ENCODE data around the gene COL6A2. TPM values are rescaled to one million over a fixed set of nuclear protein-coding genes. Genes with fewer than 3 reads are reported as not detected.
"Not testable (repeated sequence)": the region's sequence is repeated elsewhere in the genome, so short reads cannot be mapped to it uniquely, and the experiment has no call there.

Gene COL6A2
- total RNA-seq, 2 donors from 2014 or later = 0.88 to 4.2 TPM

GRCh38 chr21:46057111-46057709 lies 40.7 kb upstream of the COL6A2 start:
- H3K27ac Mint-ChIP-seq = no peak overlapping the region
- H3K4me1 Mint-ChIP-seq (ENCODE audit: low read depth in 2 of 2) = peaks cover 7 to 23% of the 10 kb centered on the region in 2 donors
- ATAC-seq (peak in 1 of 2 donors; percentile 29), DNase-seq (ENCODE audit: low spot score) (no peak)
- peaks cover 21 to 22% of the 10 kb centered on the region in 2 donors for H3K27me3 Mint-ChIP-seq
- H3K4me3 Mint-ChIP-seq = peak overlapping the region; percentile 32
- peaks cover 6% of the 10 kb centered on the region for H3K9me3 Mint-ChIP-seq
- no peaks in the 10 kb centered on the region for H3K36me3 Mint-ChIP-seq

- H3K27ac Mint-ChIP-seq = no peak overlapping the region
Observed at GRCh38 chr21:46057710-46058241, 40.1 kb upstream of the COL6A2 start.

GRCh38 chr21:46058431-46059145 lies 39.3 kb upstream of the COL6A2 start:
- Mint-ChIP-seq H3K9me3 (peaks cover 6% of the 10 kb centered on the region), H3K27ac (peak overlapping the region in 1 of 2 donors; percentile 21), H3K36me3 (no peaks in the 10 kb centered on the region), H3K27me3 (peaks cover 24 to 27% of the 10 kb centered on the region in 2 donors), H3K4me1 (ENCODE audit: low read depth in 2 of 2) (peaks cover 7 to 23% of the 10 kb centered on the region in 2 donors), H3K4me3 (peak overlapping the region; percentile 33)
- no peak for ATAC-seq
- no peak for DNase-seq (ENCODE audit: low spot score)

More at GRCh38 chr21:46057710-46058241, 40.1 kb upstream of the COL6A2 start:
- H3K4me3 Mint-ChIP-seq = no peak overlapping the region
- peaks cover 7 to 23% of the 10 kb centered on the region in 2 donors for H3K4me1 Mint-ChIP-seq (ENCODE audit: low read depth in 2 of 2)
- DNase-seq (ENCODE audit: low spot score) (no peak), ATAC-seq (no peak)
- H3K27me3 Mint-ChIP-seq = peaks cover 24 to 27% of the 10 kb centered on the region in 2 donors
- no peaks in the 10 kb centered on the region for H3K36me3 Mint-ChIP-seq
- H3K9me3 Mint-ChIP-seq = peaks cover 6% of the 10 kb centered on the region

- H3K27me3 Mint-ChIP-seq = peaks cover 25 to 27% of the 10 kb centered on the region in 2 donors
- no peak for ATAC-seq
- peaks cover 6% of the 10 kb centered on the region for H3K9me3 Mint-ChIP-seq
- H3K4me3 Mint-ChIP-seq = no peak overlapping the region
- H3K4me1 Mint-ChIP-seq (ENCODE audit: low read depth in 2 of 2) = peaks cover 7 to 23% of the 10 kb centered on the region in 2 donors
- DNase-seq (ENCODE audit: low spot score) = no peak
- no peaks in the 10 kb centered on the region for H3K36me3 Mint-ChIP-seq
- H3K27ac Mint-ChIP-seq = no peak overlapping the region
Observed at GRCh38 chr21:46059195-46059594, 38.7 kb upstream of the COL6A2 start.

- DNase-seq (ENCODE audit: low spot score); H3K4me3 Mint-ChIP-seq; H3K27ac Mint-ChIP-seq; H3K9me3 Mint-ChIP-seq; H3K36me3 Mint-ChIP-seq; ATAC-seq: not testable (repeated sequence)
- H3K27me3 Mint-ChIP-seq = peaks cover 27 to 29% of the 10 kb centered on the region in 2 donors
- H3K4me1 Mint-ChIP-seq (ENCODE audit: low read depth in 2 of 2) = peaks cover 7 to 23% of the 10 kb centered on the region in 2 donors
Observed at GRCh38 chr21:46059711-46060455, 38.0 kb upstream of the COL6A2 start.

GRCh38 chr21:46060596-46061061 lies 37.3 kb upstream of the COL6A2 start:
- DNase-seq (ENCODE audit: low spot score) = no peak
- Mint-ChIP-seq H3K27me3 (peaks cover 28 to 34% of the 10 kb centered on the region in 2 donors), H3K27ac (no peak overlapping the region), H3K4me1 (ENCODE audit: low read depth in 2 of 2) (peaks cover 7 to 23% of the 10 kb centered on the region in 2 donors), H3K36me3 (no peaks in the 10 kb centered on the region), H3K9me3 (peaks cover 6% of the 10 kb centered on the region), H3K4me3 (no peak overlapping the region)
- ATAC-seq = peak; percentile 12 to 73

- Mint-ChIP-seq H3K36me3 (no peaks in the 10 kb centered on the region), H3K4me1 (ENCODE audit: low read depth in 2 of 2) (peaks cover 7 to 23% of the 10 kb centered on the region in 2 donors), H3K9me3 (peaks cover 6% of the 10 kb centered on the region), H3K4me3 (no peak overlapping the region), H3K27me3 (peaks cover 32 to 37% of the 10 kb centered on the region in 2 donors), H3K27ac (no peak overlapping the region)
- ATAC-seq = no peak
- no peak for DNase-seq (ENCODE audit: low spot score)
Observed at GRCh38 chr21:46061063-46061462, 36.8 kb upstream of the COL6A2 start.

- DNase-seq (ENCODE audit: low spot score) (no peak), ATAC-seq (no peak)
- Mint-ChIP-seq H3K4me3 (no peak overlapping the region), H3K4me1 (ENCODE audit: low read depth in 2 of 2) (peaks cover 7 to 23% of the 10 kb centered on the region in 2 donors), H3K27ac (no peak overlapping the region), H3K36me3 (no peaks in the 10 kb centered on the region), H3K27me3 (peaks cover 36 to 39% of the 10 kb centered on the region in 2 donors), H3K9me3 (peaks cover 6% of the 10 kb centered on the region)
Observed at GRCh38 chr21:46061518-46061917, 36.4 kb upstream of the COL6A2 start.

- no peaks in the 10 kb centered on the region for H3K36me3 Mint-ChIP-seq
- DNase-seq (ENCODE audit: low spot score) = no peak
- peaks cover 36 to 39% of the 10 kb centered on the region in 2 donors for H3K27me3 Mint-ChIP-seq
- no peak overlapping the region for H3K27ac Mint-ChIP-seq
- ATAC-seq = no peak
- H3K9me3 Mint-ChIP-seq = peaks cover 6% of the 10 kb centered on the region
- peaks cover 7 to 23% of the 10 kb centered on the region in 2 donors for H3K4me1 Mint-ChIP-seq (ENCODE audit: low read depth in 2 of 2)
- H3K4me3 Mint-ChIP-seq = no peak overlapping the region
Observed at GRCh38 chr21:46061950-46062349, 36.0 kb upstream of the COL6A2 start.

GRCh38 chr21:46062471-46063211 lies 35.3 kb upstream of the COL6A2 start:
- Mint-ChIP-seq H3K9me3 (peaks cover 6% of the 10 kb centered on the region), H3K36me3 (no peaks in the 10 kb centered on the region), H3K27me3 (peaks cover 36% of the 10 kb centered on the region in 2 donors), H3K4me3 (no peak overlapping the region), H3K27ac (no peak overlapping the region), H3K4me1 (ENCODE audit: low read depth in 2 of 2) (peaks cover 7 to 17% of the 10 kb centered on the region in 2 donors)
- ATAC-seq (no peak), DNase-seq (ENCODE audit: low spot score) (no peak)

- no peak for ATAC-seq
- peaks cover 33 to 34% of the 10 kb centered on the region in 2 donors for H3K27me3 Mint-ChIP-seq
- no peak for DNase-seq (ENCODE audit: low spot score)
- no peak overlapping the region for H3K4me3 Mint-ChIP-seq
- H3K4me1 Mint-ChIP-seq (ENCODE audit: low read depth in 2 of 2) = peaks cover 7 to 11% of the 10 kb centered on the region in 2 donors
- peaks cover 6% of the 10 kb centered on the region for H3K9me3 Mint-ChIP-seq
- H3K36me3 Mint-ChIP-seq = no peaks in the 10 kb centered on the region
- H3K27ac Mint-ChIP-seq = no peak overlapping the region
Observed at GRCh38 chr21:46063227-46063626, 34.7 kb upstream of the COL6A2 start.

GRCh38 chr21:46063734-46064680 lies 33.9 kb upstream of the COL6A2 start:
- H3K4me1 Mint-ChIP-seq (ENCODE audit: low read depth in 2 of 2) = peaks cover 0 to 10% of the 10 kb centered on the region in 2 donors
- no peaks in the 10 kb centered on the region for H3K36me3 Mint-ChIP-seq
- no peak overlapping the region for H3K27ac Mint-ChIP-seq
- peaks cover 5% of the 10 kb centered on the region for H3K9me3 Mint-ChIP-seq
- no peak for DNase-seq (ENCODE audit: low spot score)
- peaks cover 26 to 34% of the 10 kb centered on the region in 2 donors for H3K27me3 Mint-ChIP-seq
- ATAC-seq = no peak
- H3K4me3 Mint-ChIP-seq = no peak overlapping the region
